ENCODE data around the gene PSMC3.

PSMC3 gene

GRCh38 chr11:47389577-47390421 lies 36.4 kb downstream of the PSMC3 start:
- Histone ChIP-seq H3K9ac (ENCODE audit: low read depth, low read length) (no peak overlapping the region), H3K4me1 (ENCODE audit: insufficient read depth, low read length) (no peaks in the 10 kb centered on the region), H3K9me3 (ENCODE audit: insufficient read depth, low read depth, low read length) (no peaks in the 10 kb centered on the region), H3K27me3 (ENCODE audit: insufficient read depth, low read length) (no peaks in the 10 kb centered on the region), H3K36me3 (ENCODE audit: insufficient read depth, low read depth, low read length) (no peaks in the 10 kb centered on the region), H3K27ac (ENCODE audit: low read length) (no peak overlapping the region), H3K4me3 (ENCODE audit: low read length) (no peak overlapping the region)

GRCh38 chr11:47388697-47389576 lies 37.3 kb downstream of the PSMC3 start:
- Histone ChIP-seq H3K36me3 (ENCODE audit: insufficient read depth, low read depth, low read length) (no peaks in the 10 kb centered on the region), H3K4me1 (ENCODE audit: insufficient read depth, low read length) (no peaks in the 10 kb centered on the region), H3K9me3 (ENCODE audit: insufficient read depth, low read depth, low read length) (no peaks in the 10 kb centered on the region), H3K4me3 (ENCODE audit: low read length) (no peak overlapping the region), H3K27ac (ENCODE audit: low read length) (no peak overlapping the region), H3K9ac (ENCODE audit: low read depth, low read length) (no peak overlapping the region), H3K27me3 (ENCODE audit: insufficient read depth, low read length) (no peaks in the 10 kb centered on the region)

GRCh38 chr11:47387944-47388696 lies 38.1 kb downstream of the PSMC3 start:
- no peaks in the 10 kb centered on the region for H3K9me3 ChIP-seq (ENCODE audit: insufficient read depth, low read depth, low read length)
- H3K36me3 ChIP-seq (ENCODE audit: insufficient read depth, low read depth, low read length), result no peaks in the 10 kb centered on the region
- H3K27ac ChIP-seq (ENCODE audit: low read length), result no peak overlapping the region
- H3K27me3 ChIP-seq (ENCODE audit: insufficient read depth, low read length), result no peaks in the 10 kb centered on the region
- no peak overlapping the region for H3K4me3 ChIP-seq (ENCODE audit: low read length)
- H3K4me1 ChIP-seq (ENCODE audit: insufficient read depth, low read length), result no peaks in the 10 kb centered on the region
- no peak overlapping the region for H3K9ac ChIP-seq (ENCODE audit: low read depth, low read length)

GRCh38 chr11:47384498-47384897 lies 41.7 kb downstream of the PSMC3 start:
- Histone ChIP-seq H3K27me3 (ENCODE audit: insufficient read depth, low read length) (no peaks in the 10 kb centered on the region), H3K9ac (ENCODE audit: low read depth, low read length) (no peak overlapping the region)

GRCh38 chr11:47383071-47383470 lies 43.2 kb downstream of the PSMC3 start:
- Histone ChIP-seq H3K4me3 (ENCODE audit: low read length) (no peak overlapping the region), H3K9ac (ENCODE audit: low read depth, low read length) (no peak overlapping the region)

More at GRCh38 chr11:47384498-47384897, 41.7 kb downstream of the PSMC3 start:
- Histone ChIP-seq H3K4me3 (ENCODE audit: low read length) (no peak overlapping the region), H3K36me3 (ENCODE audit: insufficient read depth, low read depth, low read length) (no peaks in the 10 kb centered on the region), H3K4me1 (ENCODE audit: insufficient read depth, low read length) (no peaks in the 10 kb centered on the region), H3K27ac (ENCODE audit: low read length) (no peak overlapping the region), H3K9me3 (ENCODE audit: insufficient read depth, low read depth, low read length) (no peaks in the 10 kb centered on the region)

GRCh38 chr11:47380078-47380477 lies 46.2 kb downstream of the PSMC3 start:
- Histone ChIP-seq H3K9ac (ENCODE audit: low read depth, low read length) (no peak overlapping the region), H3K27me3 (ENCODE audit: insufficient read depth, low read length) (no peaks in the 10 kb centered on the region), H3K27ac (ENCODE audit: low read length) (no peak overlapping the region), H3K36me3 (ENCODE audit: insufficient read depth, low read depth, low read length) (no peaks in the 10 kb centered on the region), H3K4me3 (ENCODE audit: low read length) (no peak overlapping the region), H3K4me1 (ENCODE audit: insufficient read depth, low read length) (no peaks in the 10 kb centered on the region), H3K9me3 (ENCODE audit: insufficient read depth, low read depth, low read length) (no peaks in the 10 kb centered on the region)

More at GRCh38 chr11:47383071-47383470, 43.2 kb downstream of the PSMC3 start:
- Histone ChIP-seq H3K4me1 (ENCODE audit: insufficient read depth, low read length) (no peaks in the 10 kb centered on the region), H3K27me3 (ENCODE audit: insufficient read depth, low read length) (no peaks in the 10 kb centered on the region), H3K9me3 (ENCODE audit: insufficient read depth, low read depth, low read length) (no peaks in the 10 kb centered on the region), H3K27ac (ENCODE audit: low read length) (no peak overlapping the region), H3K36me3 (ENCODE audit: insufficient read depth, low read depth, low read length) (no peaks in the 10 kb centered on the region)

GRCh38 chr11:47379317-47379716 lies 46.9 kb downstream of the PSMC3 start:
- Histone ChIP-seq H3K4me3 (ENCODE audit: low read length) (no peak overlapping the region), H3K36me3 (ENCODE audit: insufficient read depth, low read depth, low read length) (no peaks in the 10 kb centered on the region), H3K4me1 (ENCODE audit: insufficient read depth, low read length) (no peaks in the 10 kb centered on the region), H3K9ac (ENCODE audit: low read depth, low read length) (no peak overlapping the region), H3K9me3 (ENCODE audit: insufficient read depth, low read depth, low read length) (no peaks in the 10 kb centered on the region), H3K27me3 (ENCODE audit: insufficient read depth, low read length) (no peaks in the 10 kb centered on the region), H3K27ac (ENCODE audit: low read length) (no peak overlapping the region)

- no peaks in the 10 kb centered on the region for H3K9me3 ChIP-seq (ENCODE audit: insufficient read depth, low read depth, low read length)
- no peaks in the 10 kb centered on the region for H3K4me1 ChIP-seq (ENCODE audit: insufficient read depth, low read length)
- no peaks in the 10 kb centered on the region for H3K36me3 ChIP-seq (ENCODE audit: insufficient read depth, low read depth, low read length)
- no peak overlapping the region for H3K9ac ChIP-seq (ENCODE audit: low read depth, low read length)
- no peak overlapping the region for H3K27ac ChIP-seq (ENCODE audit: low read length)
- H3K4me3 ChIP-seq (ENCODE audit: low read length), result no peak overlapping the region
- no peaks in the 10 kb centered on the region for H3K27me3 ChIP-seq (ENCODE audit: insufficient read depth, low read length)
Observed at GRCh38 chr11:47378836-47379170, 47.4 kb downstream of the PSMC3 start.

GRCh38 chr11:47378010-47378835 lies 48.0 kb downstream of the PSMC3 start, which contains the start of gene SPI1:
TSS of gene SPI1 (minus strand) at chr11:47378547. CDS start at chr11:47378353, 194 bp downstream.
- Histone ChIP-seq H3K27ac (ENCODE audit: low read length) (no peak within 1 kb of the TSS), H3K4me1 (ENCODE audit: insufficient read depth, low read length) (no peaks in the 10 kb centered on the region), H3K9me3 (ENCODE audit: insufficient read depth, low read depth, low read length) (no peaks in the 10 kb centered on the region), H3K4me3 (ENCODE audit: low read length) (no peak within 1 kb of the TSS), H3K36me3 (ENCODE audit: insufficient read depth, low read depth, low read length) (no peaks in the 10 kb centered on the region), H3K27me3 (ENCODE audit: insufficient read depth, low read length) (no peaks in the 10 kb centered on the region), H3K9ac (ENCODE audit: low read depth, low read length) (no peak within 1 kb of the TSS)

GRCh38 chr11:47377571-47378009 lies 48.6 kb downstream of the PSMC3 start:
- Histone ChIP-seq H3K4me1 (ENCODE audit: insufficient read depth, low read length) (no peaks in the 10 kb centered on the region), H3K4me3 (ENCODE audit: low read length) (no peak overlapping the region), H3K9ac (ENCODE audit: low read depth, low read length) (no peak overlapping the region), H3K9me3 (ENCODE audit: insufficient read depth, low read depth, low read length) (no peaks in the 10 kb centered on the region), H3K36me3 (ENCODE audit: insufficient read depth, low read depth, low read length) (no peaks in the 10 kb centered on the region), H3K27ac (ENCODE audit: low read length) (no peak overlapping the region), H3K27me3 (ENCODE audit: insufficient read depth, low read length) (no peaks in the 10 kb centered on the region)
